K562 (cell line): ENCODE data around the gene SYNCRIP. TPM values are rescaled to one million over a fixed set of nuclear protein-coding genes. Genes with fewer than 3 reads are reported as not detected.

ENCODE experiments used
- BCOR ChIP-seq: fragments of 450-650 bp; IDR thresholded peaks from 2 replicates; pipeline ENCODE4 v1.6.1; 2016
- CAMTA2 ChIP-seq: fragments of 250-450 bp; sonication (Bioruptor Pico); conservative IDR thresholded peaks from 2 replicates; pipeline ENCODE4 v1.5.1; 2022
- CEBPB ChIP-seq: fragments of 450-650 bp; IDR thresholded peaks from 2 replicates; pipeline ENCODE4 v1.6.1; 2016; ENCODE audit warnings: missing genetic modification characterization, missing compliant biosample characterization
- COPS2 ChIP-seq: fragments of 450-650 bp; conservative IDR thresholded peaks from 2 replicates; pipeline ENCODE4 v1.6.1; 2016; ENCODE audit warnings: mild to moderate bottlenecking, moderate library complexity
- GABPB1 ChIP-seq: sonication (generic); formaldehyde crosslinking; IDR thresholded peaks from 2 replicates; pipeline ENCODE4 v1.8.0; 2022; ENCODE audit warnings: mild to moderate bottlenecking, missing genetic modification reagents
- HDAC1 ChIP-seq, 2 experiments: fragments of 450-650 bp; IDR thresholded peaks; 2 replicates each; pipeline ENCODE4 v1.6.1; 2016 to 2017; ENCODE audit warnings: inconsistent platforms in 1 of 2, mild to moderate bottlenecking in 1 of 2, moderate library complexity in 1 of 2
- KDM1A ChIP-seq, 2 experiments: fragments of 450-650 bp; IDR thresholded peaks; 2 replicates each; pipeline ENCODE4 v1.6.1; 2016; ENCODE audit warnings: mild to moderate bottlenecking in 2 of 2
- KLF10 ChIP-seq: fragments of 250-450 bp; sonication (Bioruptor Pico); IDR thresholded peaks from 2 replicates; pipeline ENCODE4 v1.6.1; 2021; ENCODE audit warnings: matching md5 sums
- KLF6 ChIP-seq: fragments of 250-450 bp; sonication (Bioruptor Pico); IDR thresholded peaks from 2 replicates; pipeline ENCODE4 v1.4.0; 2020; ENCODE audit warnings: mild to moderate bottlenecking, moderate library complexity, borderline replicate concordance
- MLLT1 ChIP-seq, 2 experiments: fragments of 450-650 bp; IDR thresholded peaks; 2 replicates each; pipeline ENCODE4 v1.6.1; 2016
- MYC ChIP-seq, 2 experiments: fragments of 250-450 bp in 1 of 2; sonication (Bioruptor Pico) in 1 of 2; IDR thresholded peaks; 2 replicates each; pipeline versions ENCODE4 v1.5.1 to v1.6.1; 2012 to 2021; ENCODE audit warnings: low read depth in 2 of 2, borderline replicate concordance in 1 of 2, improper control_type of control experiment in 1 of 2, low read length in 1 of 2, mild to moderate bottlenecking in 1 of 2, moderate library complexity in 1 of 2
- NCOA1 ChIP-seq: fragments of 450-650 bp; IDR thresholded peaks from 2 replicates; pipeline ENCODE4 v1.6.1; 2016; ENCODE audit warnings: low read depth
- RBM22 ChIP-seq: fragments of 200-400 bp; formaldehyde crosslinking; IDR thresholded peaks from 2 replicates; pipeline ENCODE4 v1.6.1; 2018; ENCODE audit warnings: low read length, low read depth; ENCODE audit not compliant: poor library complexity, severe bottlenecking
- RREB1 ChIP-seq: fragments of 250-450 bp; sonication (Bioruptor Pico); IDR thresholded peaks from 2 replicates; pipeline ENCODE4 v1.4.0; 2020
- SAFB ChIP-seq: fragments of 200-400 bp; formaldehyde crosslinking; IDR thresholded peaks from 2 replicates; pipeline ENCODE4 v1.6.1; 2017; ENCODE audit warnings: low read depth, low read length, borderline replicate concordance
- SMAD4 ChIP-seq: fragments of 250-450 bp; sonication (Bioruptor Pico); conservative IDR thresholded peaks from 2 replicates; pipeline ENCODE4 v1.8.0; 2021; ENCODE audit warnings: inconsistent platforms, mild to moderate bottlenecking, moderate library complexity
- TCF3 ChIP-seq: sonication (generic); formaldehyde crosslinking; IDR thresholded peaks from 2 replicates; pipeline ENCODE4 v1.4.0; 2020; ENCODE audit warnings: mild to moderate bottlenecking, missing genetic modification reagents
- TOE1 ChIP-seq, 2 experiments: fragments of 450-650 bp in 1 of 2; sonication (generic) in 1 of 2; formaldehyde crosslinking in 1 of 2; IDR thresholded peaks; 2 replicates each; pipeline versions ENCODE4 v1.7.1 to v1.8.0; 2016 to 2022; ENCODE audit warnings: borderline replicate concordance in 2 of 2, mild to moderate bottlenecking in 2 of 2, antibody characterized with exemption in 1 of 2, inconsistent platforms in 1 of 2, low read depth in 1 of 2, missing genetic modification reagents in 1 of 2, moderate library complexity in 1 of 2
- ZBTB2 ChIP-seq: fragments of 450-650 bp; IDR thresholded peaks from 2 replicates; pipeline ENCODE4 v1.6.1; 2016; ENCODE audit warnings: antibody characterized with exemption
- polyA plus RNA-seq, 8 experiments: library from polyadenylated mRNA; depleted of rRNA in 4 of 8; stranded (reverse) in 5 of 8; unstranded in 3 of 8; fragments of >200 nt; fragmentation: Nextera tagmentation in 2 of 8; fragmentation: Illumina TruSeq in 1 of 8; extraction: Ambion mirVana in 2 of 8; extraction: Trizol in 1 of 8; gene quantifications; 2 replicates each; pipeline versions ENCODE4 v1.2.1 to v1.2.3, GENCODE V29; 2011 to 2014; ENCODE audit warnings: inconsistent platforms in 1 of 8, missing spikeins in 1 of 8
- total RNA-seq, 7 experiments: library from RNA; depleted of rRNA in 6 of 7; stranded (reverse); fragments of >200 nt in 6 of 7; fragmentation: Illumina TruSeq in 2 of 7; extraction: Trizol in 2 of 7; gene quantifications; 2 replicates each; pipeline versions ENCODE4 v1.2.1 to v1.2.3, GENCODE V29; 2011 to 2021; ENCODE audit warnings: low replicate concordance in 1 of 7

Gene SYNCRIP
- total and polyA plus RNA-seq, 9 of the 15 experiments (the other 6 are each of a cell fraction or from before 2014, with no cell fraction given), result 46.5 to 295 (median 140) TPM

GRCh38 chr6:85643537-85644278 is 1.0 kb upstream of the SYNCRIP start (continued):
- TF ChIP-seq ZBTB2 (peak; percentile 58), SMAD4 (CRISPR knock-in tag) (peak; percentile 76), MLLT1 (IDR thresholded peaks at IDR 0.05) (no peak), BCOR (peak; percentile 64; the same call in 1 of the 2 replicates), KLF6 (CRISPR knock-in tag) (peak; percentile 55; the same call in 1 of the 2 replicates), CAMTA2 (CRISPR knock-in tag) (0 out of 2 replicates have a peak, but pooled peaks have one; percentile 6), COPS2 (no peak), KDM1A (IDR thresholded peaks at IDR 0.05) (peak; percentile 84 to 90; a peak in 3 of 4 replicates), SAFB (peak; percentile 52), RREB1 (CRISPR knock-in tag) (no peak), GABPB1 (CRISPR knock-in tag) (0 out of 2 replicates have a peak, but pooled peaks have one; percentile 30), NCOA1 (no peak), HDAC1 (IDR thresholded peaks at IDR 0.05) (peak; percentile 56 to 86; a peak in 3 of 4 replicates), KLF10 (CRISPR knock-in tag) (no peak), MYC (IDR thresholded peaks at IDR 0.05; ENCODE audit: low read depth, low read length) (peak; percentile 96), MYC (CRISPR knock-in tag; IDR thresholded peaks at IDR 0.05; ENCODE audit: borderline replicate concordance, low read depth) (peak; percentile 73; the same call in 1 of the 2 replicates), TOE1 (IDR thresholded peaks at IDR 0.05; ENCODE audit: borderline replicate concordance) (peak; percentile 65; the same call in 1 of the 2 replicates), TOE1 (CRISPR knock-in tag; IDR thresholded peaks at IDR 0.05; ENCODE audit: borderline replicate concordance, low read depth) (no peak), RBM22 (peak; percentile 34), TCF3 (0 out of 2 replicates have a peak, but pooled peaks have one; percentile 6), CEBPB (tag) (peak; percentile 100)
